HTR-8/SVneo (cell line): Measurements from ENCODE around the gene STPG2.

Experiments
- DNase-seq: peaks from one replicate; pipeline ENCODE4 v3.0.0; 2011; ENCODE audit warnings: low spot score, mixed read lengths; ENCODE audit not compliant: insufficient read length
- FAIRE-seq: peaks from 2 replicates; lab custom pipeline; 2011; peaks lifted over from hg19 to GRCh38; lab: Jason Lieb, UNC

STPG2 gene

GRCh38 chr4:97851115-97851514 is 292.2 kb downstream of the STPG2 start:
- DNase-seq, result no peak
- no peak for FAIRE-seq

- FAIRE-seq, result no peak
- DNase-seq, result no peak
Observed at GRCh38 chr4:97845758-97846157, 297.5 kb downstream of the STPG2 start.

DNA sequence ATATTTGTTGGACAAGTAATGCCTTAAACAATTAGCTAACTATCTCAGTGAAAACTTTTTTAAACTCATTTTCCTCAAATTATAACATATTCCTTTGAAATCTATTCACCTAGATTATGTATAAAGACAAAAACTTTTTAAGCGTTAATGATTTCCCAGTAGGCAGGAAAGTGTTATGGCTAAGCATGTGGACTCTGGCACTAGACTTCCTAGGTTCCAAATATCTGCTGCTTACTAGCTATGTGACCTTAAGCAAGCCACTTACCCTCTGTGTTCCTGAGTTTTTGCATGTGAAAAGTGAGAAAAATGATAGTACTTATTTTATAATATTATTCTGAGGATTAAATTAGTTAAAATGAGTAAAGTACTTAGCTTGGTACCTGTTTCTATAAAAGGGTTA is 301.8 kb downstream of the STPG2 start:
- DNase-seq, result no peak
- FAIRE-seq, result no peak

- FAIRE-seq, result no peak
- DNase-seq, result no peak
Observed at GRCh38 chr4:97836662-97837061, 306.6 kb downstream of the STPG2 start.

GRCh38 chr4:97828646-97829045 is 314.6 kb downstream of the STPG2 start:
- DNase-seq, result no peak

GRCh38 chr4:97819294-97819693 is 324.0 kb downstream of the STPG2 start:
- no peak for DNase-seq
- no peak for FAIRE-seq

More at GRCh38 chr4:97828646-97829045, 314.6 kb downstream of the STPG2 start:
- no peak for FAIRE-seq

- DNase-seq (no peak), FAIRE-seq (no peak)
Observed at GRCh38 chr4:97812768-97813167, 330.5 kb downstream of the STPG2 start.

DNA sequence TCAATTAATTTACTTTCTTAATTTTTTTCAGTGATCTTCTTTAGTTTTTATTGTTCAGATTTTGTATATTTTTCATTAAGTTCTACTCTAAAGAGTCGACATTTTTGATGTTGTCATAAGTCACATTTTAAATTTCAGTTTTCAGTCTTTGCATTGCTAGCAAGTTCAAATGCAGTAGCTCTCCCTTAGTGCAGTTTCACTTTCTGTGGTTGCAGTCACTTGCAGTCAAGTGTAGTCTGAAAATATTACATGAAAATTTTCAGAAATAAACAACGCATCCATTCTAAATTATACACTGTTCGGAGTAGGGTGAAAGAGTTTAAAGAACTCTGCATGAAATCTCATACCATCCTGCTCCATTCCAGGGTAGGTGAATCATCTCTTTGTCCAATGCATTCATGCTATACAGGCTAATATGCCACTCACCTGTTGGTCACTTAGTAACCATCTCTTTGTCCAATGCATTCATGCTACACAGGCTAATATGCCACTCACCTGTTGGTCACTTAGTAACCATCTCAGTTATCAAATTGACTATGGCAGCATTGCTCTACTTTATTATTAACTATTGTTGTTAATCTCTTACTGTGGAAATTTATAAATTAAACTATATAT is 356.9 kb downstream of the STPG2 start:
- FAIRE-seq, result no peak
- DNase-seq, result no peak

DNA sequence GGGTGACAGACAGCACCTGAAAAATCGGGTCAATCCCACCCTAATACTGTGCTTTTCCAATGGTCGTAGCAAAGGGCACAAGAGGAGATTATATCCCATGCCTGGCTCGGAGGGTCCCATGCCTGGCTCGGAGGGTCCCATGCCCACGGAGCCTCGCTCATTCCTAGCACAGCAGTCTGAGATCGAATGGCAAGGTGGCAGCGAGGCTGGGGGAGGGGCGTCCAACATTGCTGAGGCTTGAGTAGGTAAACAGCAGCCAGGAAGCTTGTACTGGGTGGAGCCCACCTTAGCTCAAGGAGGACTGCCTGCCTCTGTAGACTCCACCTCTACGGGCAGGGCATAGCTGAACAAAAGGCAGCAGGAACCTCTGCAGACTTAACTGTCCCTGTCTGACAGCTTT is 365.1 kb downstream of the STPG2 start:
- DNase-seq, result no peak
- FAIRE-seq, result no peak

DNA sequence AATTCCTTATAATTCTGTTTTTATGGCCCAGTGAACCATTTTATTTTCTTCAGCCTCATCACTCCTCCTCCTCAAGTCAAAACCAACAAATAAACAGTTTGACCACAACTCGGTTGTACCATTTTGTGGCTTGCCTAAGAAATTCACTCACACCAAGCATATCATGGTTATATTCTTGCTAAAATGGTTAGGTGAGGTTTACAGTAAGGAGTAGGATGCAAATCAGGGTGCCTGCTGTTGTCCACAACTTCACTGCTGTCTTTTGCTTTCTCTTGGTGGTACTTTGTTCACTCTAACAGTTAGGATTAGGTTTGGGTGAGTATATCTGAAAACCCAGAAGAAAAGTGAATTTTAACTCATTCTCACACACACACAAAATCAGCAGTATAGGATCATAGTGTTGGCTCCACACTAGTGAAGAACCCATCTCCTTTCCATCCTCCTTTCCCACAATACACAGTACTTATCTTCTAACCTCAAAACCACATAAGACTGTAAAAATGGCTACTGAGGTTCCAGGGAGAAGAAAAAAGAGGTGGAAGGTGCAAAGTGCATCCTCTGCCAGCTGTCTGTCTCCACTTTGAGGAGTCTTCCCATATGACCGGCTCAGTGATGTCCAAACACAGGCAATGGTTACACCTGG is 368.8 kb downstream of the STPG2 start:
- DNase-seq (no peak), FAIRE-seq (no peak)

GRCh38 chr4:97770222-97770621 is 373.1 kb downstream of the STPG2 start:
- DNase-seq (no peak), FAIRE-seq (no peak)

GRCh38 chr4:97762115-97762512 is 381.2 kb downstream of the STPG2 start:
- no peak for FAIRE-seq
- DNase-seq, result no peak

DNA sequence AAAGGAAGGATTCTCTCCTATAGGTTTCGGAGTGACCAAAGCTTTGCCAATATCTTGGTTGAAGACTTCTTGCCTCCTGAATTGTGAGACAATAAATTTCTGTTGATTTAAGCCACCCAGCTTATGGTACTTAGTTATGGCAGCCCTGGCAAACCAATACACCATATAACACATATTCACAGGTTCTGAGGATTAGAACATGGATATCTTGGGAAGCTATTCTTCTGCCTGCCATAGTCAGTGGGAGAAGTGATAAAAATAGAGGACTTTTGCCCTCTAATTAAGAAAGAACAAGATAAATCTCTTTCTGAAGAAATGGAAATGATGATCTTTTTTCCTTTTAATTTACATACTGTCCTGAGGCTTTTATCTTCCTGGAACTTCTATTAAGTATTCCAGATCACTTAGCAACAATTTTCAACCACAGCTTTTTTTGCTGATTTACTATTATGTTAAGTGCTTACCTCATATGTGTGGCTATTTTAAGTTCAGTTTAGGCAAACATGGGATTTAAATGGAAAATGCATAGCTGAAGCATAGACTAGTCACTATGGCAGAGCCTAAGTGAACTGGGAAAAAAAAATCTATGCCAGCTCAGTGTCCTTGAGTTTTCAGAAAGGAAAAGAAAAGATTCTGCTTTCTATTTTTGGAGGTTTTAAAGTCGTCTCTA is 381.7 kb downstream of the STPG2 start:
- DNase-seq (no peak), FAIRE-seq (no peak)

GRCh38 chr4:97759785-97760184 is 383.5 kb downstream of the STPG2 start:
- FAIRE-seq (no peak), DNase-seq (no peak)

DNA sequence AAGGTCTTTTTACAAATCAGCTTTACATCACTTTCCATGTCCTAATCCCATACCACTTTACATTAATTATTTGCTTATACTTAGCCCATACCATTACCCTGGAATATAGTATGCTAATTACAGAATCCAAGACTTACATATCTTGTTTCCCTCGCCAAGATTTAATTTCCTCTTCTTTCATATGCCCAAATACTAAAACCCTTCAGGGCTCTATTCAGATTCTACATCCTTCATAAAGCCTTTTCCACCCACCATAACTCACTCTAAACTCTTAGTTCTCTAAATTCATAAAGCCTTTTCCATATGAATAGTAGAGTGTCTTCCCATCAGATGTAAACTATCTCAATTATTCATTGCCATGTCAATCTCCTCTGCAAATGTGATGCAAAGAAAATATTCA is 390.7 kb downstream of the STPG2 start:
- DNase-seq (no peak), FAIRE-seq (no peak)

GRCh38 chr4:97747945-97748344 is 395.3 kb downstream of the STPG2 start:
- FAIRE-seq, result no peak
- DNase-seq, result no peak

DNA sequence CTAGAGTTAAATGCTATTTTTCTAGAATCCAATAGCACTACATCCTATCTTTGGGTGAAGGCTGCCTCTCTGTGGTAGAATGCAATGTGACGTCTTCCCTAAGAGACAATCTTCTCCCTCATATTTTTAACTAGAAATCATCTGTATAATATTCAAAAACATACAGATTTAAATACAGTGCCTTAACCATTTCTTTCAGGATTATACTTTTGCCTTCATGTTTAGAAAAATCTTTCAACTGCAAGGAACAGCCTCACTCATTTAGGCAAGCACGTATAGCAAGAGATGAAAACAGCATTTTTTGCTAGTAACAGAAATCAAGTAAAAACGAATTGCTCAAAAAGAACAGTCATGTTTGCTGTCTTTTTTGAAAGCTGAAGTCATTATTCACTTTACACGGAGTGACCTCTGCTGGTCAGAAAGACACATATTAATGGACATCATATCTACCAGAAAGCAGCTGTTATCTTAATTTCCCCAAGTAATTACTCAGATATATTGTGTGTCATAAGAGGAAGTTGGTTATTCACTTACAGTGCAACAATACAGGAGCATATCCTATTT is 422.3 kb downstream of the STPG2 start:
- FAIRE-seq (no peak), DNase-seq (peak; percentile 2)

DNA sequence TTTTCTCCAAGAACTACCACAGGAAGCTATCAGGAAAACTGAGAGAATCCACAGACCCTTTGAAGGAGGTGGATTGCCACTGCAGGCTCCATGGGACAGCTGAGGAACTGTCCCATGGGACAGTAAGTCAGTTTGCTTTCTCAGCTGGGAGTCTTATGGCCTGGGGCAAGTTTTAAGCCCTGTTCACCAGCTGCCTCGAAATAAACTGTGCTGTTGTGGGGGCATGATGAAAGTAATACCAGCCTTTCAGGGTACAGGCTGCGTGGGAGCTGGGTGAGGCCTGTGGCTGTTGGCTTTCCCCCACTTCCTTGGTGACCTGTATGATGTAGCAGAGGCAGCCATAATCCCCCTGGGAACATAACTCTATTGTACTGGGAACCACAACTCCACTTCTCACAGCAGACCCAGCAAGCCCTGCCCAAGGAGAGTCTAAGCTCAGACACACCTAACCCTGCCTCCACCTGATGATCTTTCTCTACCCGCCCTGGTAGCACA is 452.1 kb downstream of the STPG2 start:
- DNase-seq, result no peak
- no peak for FAIRE-seq

DNA sequence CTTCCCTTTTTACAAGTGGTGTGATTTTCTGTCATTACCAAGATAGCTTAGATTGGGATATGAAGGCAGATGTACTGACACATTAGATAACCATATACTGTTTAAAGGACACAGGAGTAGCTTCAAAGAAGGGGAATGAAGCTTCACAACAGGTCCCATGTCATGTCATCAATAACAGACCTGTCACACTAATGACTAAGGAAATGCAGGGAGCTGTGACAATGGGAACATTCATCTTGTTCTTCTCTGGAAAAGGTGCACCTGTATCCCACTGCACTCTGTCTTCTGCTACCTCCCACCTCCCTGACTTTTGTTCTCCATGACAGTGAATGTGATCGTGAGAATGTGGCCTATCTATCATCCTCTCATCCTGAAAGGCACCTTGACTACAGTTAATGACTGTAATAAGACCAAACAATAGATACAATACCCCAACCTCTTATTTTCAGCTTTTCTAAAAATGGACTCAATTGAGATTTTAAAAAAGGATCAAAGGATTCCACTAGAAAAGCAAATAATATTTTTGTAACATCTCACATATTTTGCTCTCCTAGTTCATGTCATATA is 472.5 kb downstream of the STPG2 start:
- DNase-seq (no peak), FAIRE-seq (no peak)

- no peak for DNase-seq
- FAIRE-seq, result no peak
Observed at GRCh38 chr4:97665553-97665952, 477.7 kb downstream of the STPG2 start.

GRCh38 chr4:97664741-97665140 is 478.5 kb downstream of the STPG2 start:
- DNase-seq (no peak), FAIRE-seq (no peak)
